OCI-LY3 (cell line): Measurements from ENCODE around the gene ZNF518B.

Source experiments
- EZH2phosphoT487 ChIP-seq: fragments of 200-600 bp; shearing (Covaris generic); IDR thresholded peaks from 2 replicates; pipeline ENCODE4 v1.6.1; 2018; ENCODE audit warnings: antibody characterized with exemption, mixed run types, low read depth
- TF ChIP-seq, protein P1 (sequence below): fragments of 200-600, 300-600 bp; sonication (generic); IDR thresholded peaks from 2 replicates; pipeline ENCODE4 v1.5.1; 2014; ENCODE audit warnings: antibody characterized with exemption, low read length, low read depth

DNA sequence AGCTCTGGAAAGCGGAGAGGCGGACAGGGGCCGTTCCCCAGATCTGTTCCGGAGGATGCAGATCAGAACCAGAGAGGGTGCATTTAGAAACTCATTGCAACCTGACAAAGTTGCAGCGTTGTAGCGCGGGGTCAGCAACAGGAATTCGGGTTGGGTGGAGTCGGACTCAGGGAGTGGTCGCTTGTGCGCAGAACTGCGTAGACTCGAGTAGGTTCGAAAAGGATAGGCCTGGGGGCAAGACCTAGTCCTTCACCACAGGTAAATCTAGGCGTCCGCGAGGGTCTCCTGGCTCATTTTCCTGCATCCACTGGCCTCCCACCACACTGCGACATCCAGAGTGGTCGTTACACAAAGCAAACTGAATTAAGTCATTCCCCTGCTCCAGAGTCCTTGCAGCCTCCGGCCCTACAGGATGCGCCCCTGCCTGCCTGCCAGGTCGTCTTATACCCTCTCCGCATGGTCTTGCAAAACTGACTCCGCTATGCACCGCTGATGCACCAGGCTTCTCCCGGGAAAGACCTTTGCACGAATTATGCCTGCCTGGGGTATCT lies 4.7 kb upstream of the ZNF518B start:
- TF ChIP-seq, protein P1, sequence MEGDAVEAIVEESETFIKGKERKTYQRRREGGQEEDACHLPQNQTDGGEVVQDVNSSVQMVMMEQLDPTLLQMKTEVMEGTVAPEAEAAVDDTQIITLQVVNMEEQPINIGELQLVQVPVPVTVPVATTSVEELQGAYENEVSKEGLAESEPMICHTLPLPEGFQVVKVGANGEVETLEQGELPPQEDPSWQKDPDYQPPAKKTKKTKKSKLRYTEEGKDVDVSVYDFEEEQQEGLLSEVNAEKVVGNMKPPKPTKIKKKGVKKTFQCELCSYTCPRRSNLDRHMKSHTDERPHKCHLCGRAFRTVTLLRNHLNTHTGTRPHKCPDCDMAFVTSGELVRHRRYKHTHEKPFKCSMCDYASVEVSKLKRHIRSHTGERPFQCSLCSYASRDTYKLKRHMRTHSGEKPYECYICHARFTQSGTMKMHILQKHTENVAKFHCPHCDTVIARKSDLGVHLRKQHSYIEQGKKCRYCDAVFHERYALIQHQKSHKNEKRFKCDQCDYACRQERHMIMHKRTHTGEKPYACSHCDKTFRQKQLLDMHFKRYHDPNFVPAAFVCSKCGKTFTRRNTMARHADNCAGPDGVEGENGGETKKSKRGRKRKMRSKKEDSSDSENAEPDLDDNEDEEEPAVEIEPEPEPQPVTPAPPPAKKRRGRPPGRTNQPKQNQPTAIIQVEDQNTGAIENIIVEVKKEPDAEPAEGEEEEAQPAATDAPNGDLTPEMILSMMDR, result no peak
- no peak for TF ChIP-seq EZH2phosphoT487
